Heart left ventricle (tissue), 16 donors: Measurements from ENCODE around the gene OPN1SW. TPM values are rescaled to one million over a fixed set of nuclear protein-coding genes. Genes with fewer than 3 reads are reported as not detected.

Source experiments
- ATAC-seq, 4 donors: fragments of 200-7000 bp; cut with Tn5 transposase; one replicate each; pipeline ENCODE4 v1.9.1; 2020 to 2022; ENCODE audit warnings: moderate library complexity in 4 of 4, mild to moderate bottlenecking in 3 of 4, moderate number of reproducible peaks in 1 of 4
- DNase-seq, 5 donors: peaks; one replicate each; pipeline ENCODE4 v3.0.0-alpha.2; 2020
- H3K27ac ChIP-seq, 12 donors: fragments of 200-600 bp; sonication (generic) in 4 of 12; one replicate each; pipeline versions ENCODE4 v1.5.0 to v1.8.0; 2016 to 2022; ENCODE audit warnings: mild to moderate bottlenecking in 2 of 12
- H3K27me3 ChIP-seq, 9 donors: fragments of 200-600 bp; sonication (generic) in 2 of 9; one replicate each; pipeline versions ENCODE4 v1.5.1 to v1.8.0; 2016 to 2022; ENCODE audit warnings: mild to moderate bottlenecking in 3 of 9
- H3K36me3 ChIP-seq, 9 donors: fragments of 200-600 bp; sonication (generic) in 2 of 9; one replicate each; pipeline versions ENCODE4 v1.5.0 to v1.8.0; 2018 to 2022; ENCODE audit warnings: mild to moderate bottlenecking in 2 of 9
- H3K4me1 ChIP-seq, 12 donors: fragments of 200-600 bp; sonication (generic) in 4 of 12; one replicate each; pipeline versions ENCODE4 v1.5.0 to v1.8.0; 2016 to 2022; ENCODE audit warnings: mild to moderate bottlenecking in 3 of 12
- H3K4me3 ChIP-seq, 12 donors: fragments of 200-600 bp; sonication (generic) in 4 of 12; one replicate each; pipeline versions ENCODE4 v1.5.0 to v1.8.0; 2017 to 2022; ENCODE audit warnings: mild to moderate bottlenecking in 9 of 12, moderate library complexity in 4 of 12
- H3K9me3 ChIP-seq, 12 donors: fragments of 200-600 bp; sonication (generic) in 4 of 12; one replicate each; pipeline versions ENCODE4 v1.5.0 to v1.8.0; 2016 to 2022; ENCODE audit warnings: mild to moderate bottlenecking in 1 of 12
- POLR2A ChIP-seq, 2 donors: fragments of 450-650 bp; IDR thresholded peaks; one replicate each; pipeline ENCODE4 v1.6.1; 2017; ENCODE audit warnings: antibody characterized with exemption in 2 of 2, mild to moderate bottlenecking in 2 of 2, moderate library complexity in 2 of 2
- WGBS, 4 donors: extraction: QIAGEN DNeasy Blood & Tissue Kit in 2 of 4; methylation state at CpG; one replicate each; pipeline versions ENCODE4 v1.1.5 to v1.1.7; 2013 to 2018; 5-methylcytosine and 5-hydroxymethylcytosine counted together
- intact Hi-C, 10 donors: fragments of 100-400 bp; cut with DNase I; formaldehyde crosslinking; loops; one replicate each; pipeline versions ENCODE4 v1.11.1 to v1.14.2; 2022
- polyA plus RNA-seq, 2 donors: library from polyadenylated mRNA; stranded (reverse); fragments of 200-250 nt; gene quantifications; one replicate each; pipeline ENCODE4 v1.2.3, GENCODE V29; 2013
- total RNA-seq, 9 donors: library from RNA; depleted of rRNA in 2 of 9; stranded (reverse); fragments of >200 nt in 2 of 9; fragmentation: NEBNext Ultra II Directional in 3 of 9; extraction: Animal tissue kit (Norgen Biotek cat#: 25700) in 3 of 9; gene quantifications; one replicate each; pipeline versions ENCODE4 v1.1.0 to v1.2.4, GENCODE V29; 2016 to 2023
- TF ChIP-seq, protein P1 (sequence below), 12 donors: fragments of 200-600 bp; sonication (generic) in 4 of 12; IDR thresholded peaks; one replicate each; pipeline versions ENCODE4 v1.5.0 to v1.8.0; 2018 to 2022; ENCODE audit warnings: antibody characterized with exemption in 12 of 12, mild to moderate bottlenecking in 5 of 12
- donor health status: ischemic (EF 13 %, LVEDD 7.1; RV severe dilation, severe dysfunction).
- donor health status: healthy with polysubstance abuse.
- donor health status: DM: no; HTN: yes; CAD: no.
- donor health status: DM: no; HTN: no; CAD: no.
- donor health status: ischemic (EF 25% LVEDD 6.9; RV normal size, moderate dysfunction).
- donor health status: ischemic (EF 25% LVEDD 5.7; RV mildly dilated, moderate dysfunction).
- donor health status: healthy.
- donor health status: DM: yes; HTN: yes; CAD: no.
- donor health status: ischemic (EF 35%, LVEDD 5.7; RV mildly dilated, moderate dysfunction).
- donor health status: nonischemic (EF 11% LVEDD 7.7; RV severe dilation, severe dysfunction).
- donor health status: DM: yes; HTN: yes; CAD: no.
- donor health status: PGD.
- donor health status: ischemic (EF 29% LVEDD 5.4; RV normal size, mild dysfunction).
- donor health status: nonischemic (EF 23%, LVEDD 6.1; RV moderate dilation, normal function).

The OPN1SW gene
- total and polyA plus RNA-seq, 11 donors, result not detected

GRCh38 chr7:128725531-128725930 lies 50.1 kb downstream of the OPN1SW start:
- TF ChIP-seq, protein P1, sequence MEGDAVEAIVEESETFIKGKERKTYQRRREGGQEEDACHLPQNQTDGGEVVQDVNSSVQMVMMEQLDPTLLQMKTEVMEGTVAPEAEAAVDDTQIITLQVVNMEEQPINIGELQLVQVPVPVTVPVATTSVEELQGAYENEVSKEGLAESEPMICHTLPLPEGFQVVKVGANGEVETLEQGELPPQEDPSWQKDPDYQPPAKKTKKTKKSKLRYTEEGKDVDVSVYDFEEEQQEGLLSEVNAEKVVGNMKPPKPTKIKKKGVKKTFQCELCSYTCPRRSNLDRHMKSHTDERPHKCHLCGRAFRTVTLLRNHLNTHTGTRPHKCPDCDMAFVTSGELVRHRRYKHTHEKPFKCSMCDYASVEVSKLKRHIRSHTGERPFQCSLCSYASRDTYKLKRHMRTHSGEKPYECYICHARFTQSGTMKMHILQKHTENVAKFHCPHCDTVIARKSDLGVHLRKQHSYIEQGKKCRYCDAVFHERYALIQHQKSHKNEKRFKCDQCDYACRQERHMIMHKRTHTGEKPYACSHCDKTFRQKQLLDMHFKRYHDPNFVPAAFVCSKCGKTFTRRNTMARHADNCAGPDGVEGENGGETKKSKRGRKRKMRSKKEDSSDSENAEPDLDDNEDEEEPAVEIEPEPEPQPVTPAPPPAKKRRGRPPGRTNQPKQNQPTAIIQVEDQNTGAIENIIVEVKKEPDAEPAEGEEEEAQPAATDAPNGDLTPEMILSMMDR (IDR thresholded peaks at IDR 0.05), result no peak
- no peak for TF ChIP-seq POLR2A (IDR thresholded peaks at IDR 0.05)
- intact Hi-C loops, result loop anchor here in 1 of 10 donors (5.0 kb wide), 1 partner anchor 157 kb away; no protein-coding TSS in a partner anchor
- no peak for ATAC-seq
- 84 to 95% (median 91%) methylated on average over 2 of the region's 2 CpGs for WGBS, 4 donors
- no peak overlapping the region for H3K4me3 ChIP-seq
- H3K27ac ChIP-seq, result no peak overlapping the region
- no peaks in the 10 kb centered on the region for H3K4me1 ChIP-seq
- no peak for DNase-seq
- no peaks in the 10 kb centered on the region for H3K36me3 ChIP-seq
- no peaks in the 10 kb centered on the region for H3K27me3 ChIP-seq
- H3K9me3 ChIP-seq, result no peaks in the 10 kb centered on the region

DNA sequence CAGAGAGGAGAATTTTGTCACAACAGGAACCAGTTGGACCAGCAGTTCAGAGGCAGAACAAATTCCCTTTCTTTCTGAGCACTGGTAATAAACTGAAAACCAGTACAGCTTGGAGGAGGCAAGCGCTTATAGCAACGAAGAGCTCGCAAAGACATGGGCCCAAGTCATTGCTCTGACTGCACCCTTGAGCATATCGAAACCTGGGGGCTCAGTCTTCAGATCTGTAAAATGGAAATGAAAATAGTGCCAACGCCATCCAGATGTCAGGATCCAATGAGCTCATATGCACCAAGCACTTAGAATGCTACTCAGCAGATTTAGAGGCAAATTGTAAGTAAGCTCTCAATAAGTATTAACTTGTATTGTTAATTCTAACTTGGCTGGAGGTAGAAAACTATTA lies 50.9 kb downstream of the OPN1SW start:
- no peak for ATAC-seq
- DNase-seq, result no peak
- no peaks in the 10 kb centered on the region for H3K9me3 ChIP-seq
- H3K27me3 ChIP-seq, result no peaks in the 10 kb centered on the region
- H3K4me3 ChIP-seq, result no peak overlapping the region
- H3K4me1 ChIP-seq, result no peaks in the 10 kb centered on the region
- H3K27ac ChIP-seq, result no peak overlapping the region
- no peak for TF ChIP-seq POLR2A (IDR thresholded peaks at IDR 0.05)
- TF ChIP-seq, protein P1 (IDR thresholded peaks at IDR 0.05), result no peak
- 92 to 96% (median 95%) methylated on average over 5 of the region's 5 CpGs for WGBS, 4 donors
- intact Hi-C loops, result loop anchor here in 2 of 10 donors (5.0 kb wide), 1 partner anchor 158 kb away; no protein-coding TSS in a partner anchor
- H3K36me3 ChIP-seq, result no peaks in the 10 kb centered on the region

Other genes with a start within 250 kb of the OPN1SW start
- 1 to 10 TPM in 7 of 9 donors, under 1 TPM in 2; 0.31 to 4.0 (median 2.1) TPM for gene GARIN1A, start 103.5 kb downstream of the OPN1SW start, total RNA-seq
- gene GARIN1A, start 103.5 kb downstream of the OPN1SW start, polyA plus RNA-seq, result 1 to 10 TPM in 1 of 2 donors, under 1 TPM in 1; 0.57 to 4.6 TPM
- gene CALU, start 36.4 kb downstream of the OPN1SW start, total RNA-seq, result 100 to 1,000 TPM; 172 to 689 (median 257) TPM
- 100 to 1,000 TPM in 1 of 2 donors, 10 to 100 TPM in 1; 51.4 to 634 TPM for gene CALU, start 36.4 kb downstream of the OPN1SW start, polyA plus RNA-seq
- 10 to 100 TPM in 6 of 9 donors, 1 to 10 TPM in 3; 6.4 to 22.8 (median 10.4) TPM for gene CCDC136, start 16.2 kb upstream of the OPN1SW start, total RNA-seq
- gene CCDC136, start 16.2 kb upstream of the OPN1SW start, polyA plus RNA-seq, result 10 to 100 TPM in 1 of 2 donors, 1 to 10 TPM in 1; 9.0 to 13.9 TPM
- gene FLNC, start 54.6 kb upstream of the OPN1SW start, total RNA-seq, result 1,000 to 10,000 TPM in 6 of 9 donors, 100 to 1,000 TPM in 3; 721 to 3,687 (median 1,170) TPM
- gene FLNC, start 54.6 kb upstream of the OPN1SW start, polyA plus RNA-seq, result 1,000 to 10,000 TPM in 1 of 2 donors, 100 to 1,000 TPM in 1; 399 to 1,654 TPM
- 100 to 1,000 TPM in 7 of 9 donors, 10 to 100 TPM in 2; 91.6 to 165 (median 121) TPM for gene ATP6V1F, start 87.1 kb upstream of the OPN1SW start, total RNA-seq
- 100 to 1,000 TPM; 137 to 198 TPM for gene ATP6V1F, start 87.1 kb upstream of the OPN1SW start, polyA plus RNA-seq
- 1 to 10 TPM in 1 of 9 donors, under 1 TPM in 7, not detected in 1; 0.14 to 1.3 (median 0.37) TPM for gene KCP, start 134.9 kb upstream of the OPN1SW start, total RNA-seq
- under 1 TPM; 0.15 to 0.23 TPM for gene KCP, start 134.9 kb upstream of the OPN1SW start, polyA plus RNA-seq
- 10 to 100 TPM in 1 of 9 donors, 1 to 10 TPM in 8; 1.2 to 15.4 (median 1.8) TPM for gene IRF5, start 162.1 kb upstream of the OPN1SW start, total RNA-seq
- gene IRF5, start 162.1 kb upstream of the OPN1SW start, polyA plus RNA-seq, result 1 to 10 TPM; 1.2 to 2.0 TPM